ENCODE measurements around the gene STARD8. TPM values are rescaled to one million over a fixed set of nuclear protein-coding genes. Genes with fewer than 3 reads are reported as not detected.

The STARD8 gene
- total and polyA plus RNA-seq, 2 donors from 2014 or later = 12.7 to 23.4 TPM

DNA sequence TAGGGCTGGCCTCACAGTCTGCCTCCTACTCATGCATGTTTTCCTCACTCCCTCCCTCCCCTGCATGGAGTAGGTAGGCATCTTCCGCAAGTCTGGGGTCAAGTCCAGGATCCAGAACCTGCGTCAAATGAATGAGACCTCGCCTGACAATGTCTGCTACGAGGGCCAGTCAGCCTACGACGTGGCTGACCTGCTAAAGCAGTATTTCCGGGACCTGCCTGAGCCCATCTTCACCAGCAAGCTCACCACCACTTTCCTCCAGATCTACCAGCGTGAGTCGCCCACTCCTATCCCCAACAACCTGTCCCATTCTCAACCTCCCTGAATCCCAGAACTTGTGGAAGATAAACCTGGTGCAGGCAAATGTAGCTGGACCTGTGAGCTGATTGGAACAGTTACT is 73.4 kb downstream of the STARD8 start:
- DNase-seq (no peak), FAIRE-seq (no peak)
- peaks cover 1 to 50% (median 29%) of the 10 kb centered on the region in 3 donors for H3K36me3 ChIP-seq (ENCODE audit: control insufficient read depth in 2 of 3, insufficient read depth in 3 of 3, low read length in 3 of 3)
- intact Hi-C loops (cut with DNase I) = no loop called here
- H3K27me3 ChIP-seq (ENCODE audit: control insufficient read depth, insufficient read depth, low read length) = no peaks in the 10 kb centered on the region
- H3K9ac ChIP-seq (ENCODE audit: low read length in 3 of 3) = no peak overlapping the region
- H3K27ac ChIP-seq (ENCODE audit: low read depth in 2 of 2, low read length in 2 of 2) = no peak overlapping the region
- no peak overlapping the region for H3K4me3 ChIP-seq (ENCODE audit: low read length in 3 of 3)
- no peaks in the 10 kb centered on the region for H3K9me3 ChIP-seq (ENCODE audit: control insufficient read depth in 2 of 3, insufficient read depth in 1 of 3, low read length in 3 of 3)
- TF ChIP-seq, protein P1, sequence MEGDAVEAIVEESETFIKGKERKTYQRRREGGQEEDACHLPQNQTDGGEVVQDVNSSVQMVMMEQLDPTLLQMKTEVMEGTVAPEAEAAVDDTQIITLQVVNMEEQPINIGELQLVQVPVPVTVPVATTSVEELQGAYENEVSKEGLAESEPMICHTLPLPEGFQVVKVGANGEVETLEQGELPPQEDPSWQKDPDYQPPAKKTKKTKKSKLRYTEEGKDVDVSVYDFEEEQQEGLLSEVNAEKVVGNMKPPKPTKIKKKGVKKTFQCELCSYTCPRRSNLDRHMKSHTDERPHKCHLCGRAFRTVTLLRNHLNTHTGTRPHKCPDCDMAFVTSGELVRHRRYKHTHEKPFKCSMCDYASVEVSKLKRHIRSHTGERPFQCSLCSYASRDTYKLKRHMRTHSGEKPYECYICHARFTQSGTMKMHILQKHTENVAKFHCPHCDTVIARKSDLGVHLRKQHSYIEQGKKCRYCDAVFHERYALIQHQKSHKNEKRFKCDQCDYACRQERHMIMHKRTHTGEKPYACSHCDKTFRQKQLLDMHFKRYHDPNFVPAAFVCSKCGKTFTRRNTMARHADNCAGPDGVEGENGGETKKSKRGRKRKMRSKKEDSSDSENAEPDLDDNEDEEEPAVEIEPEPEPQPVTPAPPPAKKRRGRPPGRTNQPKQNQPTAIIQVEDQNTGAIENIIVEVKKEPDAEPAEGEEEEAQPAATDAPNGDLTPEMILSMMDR (IDR thresholded peaks at IDR 0.05; ENCODE audit: borderline replicate concordance, extremely low read depth, insufficient read depth) = no peak
- no peaks in the 10 kb centered on the region for H3K4me1 ChIP-seq (ENCODE audit: control insufficient read depth in 2 of 3, insufficient read depth in 2 of 3, low read depth in 1 of 3, low read length in 3 of 3)

DNA sequence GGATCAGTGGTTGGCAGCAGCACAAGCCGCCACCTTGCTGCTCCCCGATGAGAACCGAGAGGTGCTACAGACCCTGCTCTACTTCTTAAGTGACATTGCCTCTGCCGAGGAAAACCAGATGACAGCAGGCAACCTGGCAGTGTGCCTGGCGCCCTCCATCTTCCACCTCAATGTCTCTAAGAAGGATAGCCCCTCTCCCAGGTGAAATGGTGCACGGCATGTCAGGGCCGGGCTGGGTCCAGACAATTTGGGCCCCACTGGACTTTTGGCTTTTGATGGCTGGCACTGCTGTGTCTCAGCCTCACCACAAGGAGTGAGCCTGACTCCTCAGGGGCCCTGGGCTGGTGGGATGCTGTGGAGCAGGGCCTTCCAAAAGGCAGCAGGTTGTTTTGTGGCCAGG is 74.1 kb downstream of the STARD8 start:
- TF ChIP-seq, protein P1 (IDR thresholded peaks at IDR 0.05; ENCODE audit: borderline replicate concordance, extremely low read depth, insufficient read depth) = no peak
- no peaks in the 10 kb centered on the region for H3K9me3 ChIP-seq (ENCODE audit: control insufficient read depth in 2 of 3, insufficient read depth in 1 of 3, low read length in 3 of 3)
- intact Hi-C loops (cut with DNase I) = no loop called here
- FAIRE-seq = no peak
- no peak overlapping the region for H3K4me3 ChIP-seq (ENCODE audit: low read length in 3 of 3)
- peaks cover 0 to 44% (median 28%) of the 10 kb centered on the region in 3 donors for H3K36me3 ChIP-seq (ENCODE audit: control insufficient read depth in 2 of 3, insufficient read depth in 3 of 3, low read length in 3 of 3)
- H3K27me3 ChIP-seq (ENCODE audit: control insufficient read depth, insufficient read depth, low read length) = no peaks in the 10 kb centered on the region
- no peak for DNase-seq
- no peaks in the 10 kb centered on the region for H3K4me1 ChIP-seq (ENCODE audit: control insufficient read depth in 2 of 3, insufficient read depth in 2 of 3, low read depth in 1 of 3, low read length in 3 of 3)
- H3K27ac ChIP-seq (ENCODE audit: low read depth in 2 of 2, low read length in 2 of 2) = no peak overlapping the region
- no peak overlapping the region for H3K9ac ChIP-seq (ENCODE audit: low read length in 3 of 3)

DNA sequence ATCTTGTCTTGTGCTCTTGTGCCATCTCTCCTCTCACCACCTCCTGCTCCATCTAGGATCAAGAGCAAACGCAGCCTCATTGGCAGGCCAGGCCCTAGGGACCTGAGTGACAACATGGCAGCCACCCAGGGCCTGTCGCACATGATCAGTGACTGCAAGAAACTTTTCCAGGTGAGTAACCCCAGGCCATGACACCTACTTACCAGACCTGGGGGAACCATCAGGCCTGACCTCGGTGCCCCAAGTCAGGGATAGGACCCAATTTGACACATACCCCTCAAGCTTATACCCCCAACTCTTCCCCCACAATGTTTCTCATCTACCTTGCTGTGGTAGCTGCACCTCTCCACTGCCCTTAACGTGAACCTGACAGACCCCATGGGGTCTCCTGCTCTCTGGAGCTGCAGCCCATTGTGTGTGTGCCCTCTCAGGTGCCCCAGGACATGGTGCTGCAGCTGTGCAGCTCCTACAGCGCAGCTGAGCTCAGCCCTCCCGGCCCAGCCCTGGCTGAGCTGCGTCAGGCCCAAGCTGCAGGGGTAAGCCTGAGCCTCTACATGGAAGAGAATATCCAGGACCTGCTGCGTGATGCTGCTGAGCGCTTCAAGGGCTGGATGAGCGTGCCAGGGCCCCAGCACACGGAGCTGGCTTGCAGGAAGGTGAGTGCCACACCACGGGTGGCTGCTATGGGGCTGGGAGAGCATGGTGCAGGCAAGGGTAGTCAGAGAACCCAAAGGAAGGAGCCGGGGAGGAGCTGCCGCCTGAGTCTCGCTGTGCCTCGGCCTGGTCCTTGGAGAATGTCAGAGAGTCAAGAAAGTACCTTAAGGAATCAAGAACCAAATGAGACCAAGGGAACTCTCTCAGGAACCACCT is 74.8 kb downstream of the STARD8 start:
- no peak overlapping the region for H3K4me3 ChIP-seq (ENCODE audit: low read length in 3 of 3)
- DNase-seq (no peak), FAIRE-seq (no peak)
- TF ChIP-seq, protein P1 (IDR thresholded peaks at IDR 0.05; ENCODE audit: borderline replicate concordance, extremely low read depth, insufficient read depth) = no peak
- intact Hi-C loops (cut with DNase I) = no loop called here
- H3K27me3 ChIP-seq (ENCODE audit: control insufficient read depth, insufficient read depth, low read length) = no peaks in the 10 kb centered on the region
- H3K9ac ChIP-seq (ENCODE audit: low read length in 3 of 3) = no peak overlapping the region
- no peak overlapping the region for H3K27ac ChIP-seq (ENCODE audit: low read depth in 2 of 2, low read length in 2 of 2)
- H3K4me1 ChIP-seq (ENCODE audit: control insufficient read depth in 2 of 3, insufficient read depth in 2 of 3, low read depth in 1 of 3, low read length in 3 of 3) = no peaks in the 10 kb centered on the region
- no peaks in the 10 kb centered on the region for H3K9me3 ChIP-seq (ENCODE audit: control insufficient read depth in 2 of 3, insufficient read depth in 1 of 3, low read length in 3 of 3)
- H3K36me3 ChIP-seq (ENCODE audit: control insufficient read depth in 2 of 3, insufficient read depth in 3 of 3, low read length in 3 of 3) = peaks cover 0 to 38% (median 28%) of the 10 kb centered on the region in 3 donors

All from kidney (tissue), 14 donors.